Measurements from ENCODE around the gene ERN2.
A peak's percentile ranks its signal among the peaks of the same experiment; 100 is the strongest.

Gene ERN2

GRCh38 chr16:23691483-23692189 is 21.4 kb downstream of the ERN2 start:
- intact Hi-C loops (cut with DNase I): no loop called here
- peak in 2 of 42 donors; percentile 4 to 40 for DNase-seq

- DNase-seq: no peak
Measured at GRCh38 chr16:23690771-23691482, 22.1 kb downstream of the ERN2 start.

GRCh38 chr16:23689442-23690187 is 23.4 kb downstream of the ERN2 start:
- no peak for DNase-seq
- intact Hi-C loops (cut with DNase I): no loop called here

More at GRCh38 chr16:23690771-23691482, 22.1 kb downstream of the ERN2 start:
- intact Hi-C loops (cut with DNase I): no loop called here

GRCh38 chr16:23687034-23687808 is 25.8 kb downstream of the ERN2 start:
- DNase-seq: no peak
- intact Hi-C loops (cut with DNase I): no loop called here

GRCh38 chr16:23683487-23683886 is 29.5 kb downstream of the ERN2 start:
- no peak for DNase-seq
- intact Hi-C loops (cut with DNase I): no loop called here

GRCh38 chr16:23682181-23682580 is 30.8 kb downstream of the ERN2 start:
- intact Hi-C loops (cut with DNase I): no loop called here
- DNase-seq: no peak

- peak in 1 of 42 donors; percentile 39 for DNase-seq
- intact Hi-C loops (cut with DNase I): no loop called here
Measured at GRCh38 chr16:23679986-23680336, 33.1 kb downstream of the ERN2 start.

GRCh38 chr16:23679274-23679985 is 33.6 kb downstream of the ERN2 start:
- no peak for DNase-seq
- intact Hi-C loops (cut with DNase I): no loop called here

GRCh38 chr16:23678430-23679273 is 34.4 kb downstream of the ERN2 start, which contains the start of gene PLK1:
TSS of gene PLK1 (plus strand) at chr16:23678889. CDS start at chr16:23678933, 44 bp downstream.
- DNase-seq: peak; percentile 62 to 92 (median 83)

GRCh38 chr16:23676924-23677480 is 36.0 kb downstream of the ERN2 start:
- intact Hi-C loops (cut with DNase I): no loop called here
- DNase-seq: no peak

More at GRCh38 chr16:23678430-23679273, 34.4 kb downstream of the ERN2 start, which contains the start of gene PLK1:
- intact Hi-C loops (cut with DNase I): no loop called here

GRCh38 chr16:23673971-23674614 is 38.9 kb downstream of the ERN2 start:
- intact Hi-C loops (cut with DNase I): no loop called here
- DNase-seq: no peak

GRCh38 chr16:23670137-23670776 is 42.8 kb downstream of the ERN2 start:
- DNase-seq: peak in 2 of 42 donors; percentile 11 to 23
- intact Hi-C loops (cut with DNase I): no loop called here

- intact Hi-C loops (cut with DNase I): no loop called here
- DNase-seq: no peak
Measured at GRCh38 chr16:23668873-23669272, 44.1 kb downstream of the ERN2 start.

GRCh38 chr16:23668225-23668624 is 44.8 kb downstream of the ERN2 start:
- intact Hi-C loops (cut with DNase I): no loop called here
- no peak for DNase-seq

GRCh38 chr16:23667355-23667659 is 45.7 kb downstream of the ERN2 start:
- intact Hi-C loops (cut with DNase I): no loop called here
- DNase-seq: no peak

- intact Hi-C loops (cut with DNase I): no loop called here
- DNase-seq: no peak
Measured at GRCh38 chr16:23666571-23667354, 46.3 kb downstream of the ERN2 start.

Measured in head of caudate nucleus (tissue), 42 donors.